NCI-H1105 (cell line): Measurements from ENCODE around the gene ZNF670.
"Not testable (repeated sequence)": the region's sequence is repeated elsewhere in the genome, so short reads cannot be mapped to it uniquely, and the experiment has no call there.

Experiments
- DNase-seq: peaks from one replicate; lab custom pipeline; 2025; lab: John Stamatoyannopoulos, UW

ZNF670 gene

GRCh38 chr1:247037511-247038320 lies 40.9 kb downstream of the ZNF670 start:
- no peak for DNase-seq

GRCh38 chr1:247032306-247032705 lies 46.3 kb downstream of the ZNF670 start:
- DNase-seq: not testable (repeated sequence)
